DMS79 treated with DMSO at 0.1 percent for 48 hours (cell line): ENCODE results near the gene TRPT1.
A peak's percentile ranks its signal among the peaks of the same experiment; 100 is the strongest.
"Not testable (repeated sequence)": the region's sequence is repeated elsewhere in the genome, so short reads cannot be mapped to it uniquely, and the experiment has no call there.

Experiments
- DNase-seq: peaks from one replicate; lab custom pipeline; 2025; lab: John Stamatoyannopoulos, UW

The TRPT1 gene

DNA sequence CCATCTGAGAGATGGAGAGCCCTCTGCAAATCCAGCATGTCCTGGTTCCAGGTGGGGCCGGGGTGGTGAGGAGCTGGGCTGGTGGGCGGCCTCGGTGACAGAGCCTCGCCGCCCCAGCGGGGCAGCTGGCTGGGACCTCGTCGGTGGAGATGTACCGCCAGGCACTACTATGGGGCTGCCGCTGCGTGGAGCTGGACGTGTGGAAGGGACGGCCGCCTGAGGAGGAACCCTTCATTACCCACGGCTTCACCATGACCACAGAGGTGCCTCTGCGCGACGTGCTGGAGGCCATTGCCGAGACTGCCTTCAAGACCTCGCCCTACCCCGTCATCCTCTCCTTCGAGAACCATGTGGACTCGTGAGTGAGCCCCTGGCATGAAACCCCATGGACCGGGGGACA, 32.4 kb upstream of the TRPT1 start:
- no peak for DNase-seq

DNA sequence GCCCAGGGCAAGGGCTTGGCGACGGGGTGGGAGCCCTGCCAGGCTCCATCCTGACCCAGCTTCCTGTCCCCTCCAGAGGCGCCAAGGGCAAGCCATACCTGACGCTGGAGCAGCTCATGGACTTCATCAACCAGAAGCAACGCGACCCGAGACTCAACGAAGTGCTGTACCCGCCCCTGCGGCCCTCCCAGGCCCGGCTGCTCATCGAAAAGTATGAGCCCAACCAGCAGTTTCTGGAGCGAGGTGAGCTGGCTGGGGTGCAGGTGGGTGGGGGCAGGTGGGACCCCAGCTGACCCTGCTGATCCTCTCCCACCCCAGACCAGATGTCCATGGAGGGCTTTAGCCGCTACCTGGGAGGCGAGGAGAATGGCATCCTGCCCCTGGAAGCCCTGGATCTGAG, 30.3 kb upstream of the TRPT1 start:
- DNase-seq = no peak

- no peak for DNase-seq
Observed at GRCh38 chr11:64255135-64256128, 29.4 kb upstream of the TRPT1 start.

DNA sequence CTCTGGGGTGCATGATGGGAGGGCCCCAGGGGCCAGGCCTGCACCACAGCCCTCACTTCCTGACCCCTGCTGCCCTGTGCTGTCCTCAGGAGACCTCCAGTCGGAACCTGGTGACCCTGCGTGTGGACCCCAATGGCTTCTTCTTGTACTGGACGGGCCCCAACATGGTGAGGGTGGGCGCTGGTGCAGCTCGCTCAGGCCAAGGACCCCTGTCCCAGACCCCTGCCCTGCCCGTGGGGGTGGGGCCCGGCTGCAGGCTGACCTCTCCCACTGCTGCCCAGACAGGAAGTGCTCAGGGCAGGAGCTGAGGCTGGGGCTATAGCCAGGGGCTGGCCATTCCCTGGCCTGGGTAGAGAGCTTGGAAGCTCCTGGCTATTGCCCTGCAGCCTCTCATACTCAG, 28.3 kb upstream of the TRPT1 start:
- no peak for DNase-seq

DNA sequence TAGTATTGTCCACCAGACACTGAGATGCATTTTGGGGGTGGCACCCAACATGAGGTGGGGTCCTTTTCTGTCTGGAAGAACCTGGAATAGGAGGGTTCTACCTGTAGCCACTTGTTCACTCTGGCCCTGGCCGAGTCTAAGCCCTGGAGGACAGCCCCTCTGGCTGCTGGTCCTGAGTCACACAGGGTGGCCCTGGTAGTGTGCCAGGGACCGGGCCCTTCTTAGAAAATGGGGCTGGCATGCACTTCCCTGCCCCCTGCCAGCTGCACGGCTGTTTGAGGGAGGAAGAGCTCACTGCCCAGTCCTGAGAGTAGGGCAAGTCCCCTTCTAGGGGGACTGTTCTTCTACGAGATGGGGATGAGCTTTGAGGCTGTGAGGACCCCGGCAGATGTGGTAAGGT, 27.5 kb upstream of the TRPT1 start:
- no peak for DNase-seq

- DNase-seq = no peak
Observed at GRCh38 chr11:64253043-64253442, 27.1 kb upstream of the TRPT1 start.

DNA sequence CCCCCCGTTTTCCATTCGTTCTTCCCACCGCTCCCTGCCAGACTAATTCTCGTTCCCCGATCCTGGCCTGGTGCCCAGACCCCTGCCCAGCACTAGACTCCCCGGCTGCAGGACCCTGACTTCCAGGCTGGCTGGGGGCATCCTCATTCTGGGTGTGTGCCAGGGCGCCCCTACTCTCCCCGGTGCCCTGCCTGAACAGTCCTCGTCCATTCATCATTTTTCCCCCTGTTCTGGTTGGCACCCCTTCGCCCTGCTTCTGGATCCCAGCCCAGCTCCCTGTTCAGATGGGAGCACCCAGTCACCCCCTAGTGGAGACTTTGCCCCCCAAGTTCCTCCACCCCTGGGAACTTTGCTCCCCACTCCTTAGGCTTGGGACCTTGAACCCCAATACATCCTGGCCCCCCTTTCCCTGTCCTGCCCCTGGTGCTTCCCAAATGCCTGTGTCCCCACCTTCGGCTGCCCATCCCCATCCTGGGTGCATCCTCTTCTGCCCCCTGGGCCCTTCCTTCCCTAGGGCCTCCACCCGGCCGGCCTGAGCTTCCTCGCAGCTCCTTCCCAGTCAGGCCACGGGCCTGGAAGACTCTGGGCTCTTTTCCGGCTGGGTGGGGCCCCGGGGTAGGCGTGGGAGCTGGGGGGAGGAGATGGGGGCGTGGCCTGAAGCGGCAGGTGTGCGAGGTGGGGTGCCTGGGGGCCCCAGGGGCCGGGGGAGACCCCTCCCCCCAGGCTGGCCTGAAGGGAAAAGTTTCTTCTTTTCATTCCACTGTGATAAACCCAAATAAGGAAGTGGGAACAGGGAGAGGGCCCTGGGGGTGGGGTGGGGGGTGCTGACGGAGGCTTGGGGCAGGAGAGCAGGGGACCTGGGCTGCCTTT, 26.3 kb upstream of the TRPT1 start:
- peak; percentile 45 for DNase-seq

GRCh38 chr11:64251753-64252002, 25.7 kb upstream of the TRPT1 start:
- no peak for DNase-seq

GRCh38 chr11:64251016-64251752, 25.2 kb upstream of the TRPT1 start, which contains the start of gene PLCB3:
Gene PLCB3 (plus strand): TSS chr11:64251530. CDS start chr11:64251650, 120 bp downstream.
- DNase-seq = peak; percentile 73

GRCh38 chr11:64250415-64251015, 24.5 kb upstream of the TRPT1 start:
- DNase-seq = peak; percentile 73

GRCh38 chr11:64249563-64250414, 23.8 kb upstream of the TRPT1 start:
- DNase-seq = no peak

DNA sequence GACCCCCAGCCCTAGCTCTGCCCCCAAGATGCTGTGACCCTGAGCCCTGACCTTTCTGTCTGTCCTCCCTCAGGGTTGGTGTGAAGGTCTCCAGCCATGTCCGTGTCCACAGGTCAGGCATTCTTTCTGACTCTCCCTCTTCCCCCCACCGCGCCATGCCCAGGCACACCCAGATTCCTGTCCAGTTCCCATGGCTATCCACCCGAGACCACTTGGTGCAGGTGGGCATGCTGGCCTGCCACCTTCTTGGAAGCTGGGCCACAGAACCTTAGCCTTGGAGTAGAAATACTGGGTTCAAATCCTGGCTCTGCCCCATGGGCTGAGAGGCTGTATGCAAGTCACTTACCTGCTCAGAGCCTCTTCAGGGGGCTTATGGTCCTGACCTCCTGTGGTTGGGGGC, 23.1 kb upstream of the TRPT1 start:
- no peak for DNase-seq

GRCh38 chr11:64248578-64248977, 22.6 kb upstream of the TRPT1 start:
- DNase-seq = no peak

- DNase-seq = peak; percentile 53
Observed at GRCh38 chr11:64247729-64248531, 21.9 kb upstream of the TRPT1 start.

DNA sequence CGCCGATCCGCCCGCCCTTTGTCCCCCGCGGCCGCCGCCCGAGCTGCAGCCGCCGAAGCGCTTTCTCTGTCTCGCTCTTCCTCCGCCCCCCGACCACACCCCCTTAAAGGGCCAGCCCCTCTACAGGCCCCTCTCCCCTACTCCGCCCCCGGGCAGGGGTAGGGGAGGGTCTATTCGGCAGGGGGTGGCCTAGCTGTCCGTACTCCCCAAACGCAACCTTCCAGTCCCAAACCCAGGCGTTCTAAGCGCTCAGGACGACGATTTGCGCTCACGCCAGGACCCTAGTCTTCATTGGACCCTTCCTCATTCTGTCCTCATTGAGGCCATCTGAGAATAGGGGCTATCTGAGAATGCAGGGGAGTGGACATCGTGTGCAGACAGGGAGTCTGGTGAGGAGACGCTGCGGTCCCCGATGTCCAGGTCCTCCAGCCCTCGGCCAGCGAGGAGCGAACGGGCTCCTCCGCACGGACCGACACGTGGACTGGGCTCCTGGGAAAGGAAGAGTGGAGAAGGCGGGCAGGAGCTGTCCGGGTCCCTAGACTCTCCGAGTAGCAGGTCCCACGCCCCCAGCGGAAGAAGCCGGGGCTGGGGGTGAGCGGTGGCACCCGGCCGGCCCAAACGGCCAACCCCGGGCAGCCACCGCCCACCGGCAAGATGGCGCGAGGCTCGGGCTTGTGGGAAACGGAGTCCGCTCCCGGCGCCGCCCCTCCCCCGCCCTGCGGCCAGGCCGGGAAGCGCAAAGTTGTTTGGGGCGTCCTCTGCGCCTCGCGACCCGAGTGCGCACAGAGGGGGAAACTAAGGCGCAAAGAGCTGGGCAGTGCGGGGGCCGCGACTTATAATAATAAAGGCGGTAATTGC, 21.1 kb upstream of the TRPT1 start, which contains the start of gene PPP1R14B:
TSS of gene PPP1R14B (minus strand) at position 73 of the 858 bp plus-strand sequence. CDS start 270 bp downstream, outside the sequence.
- DNase-seq = peak; percentile 60

- not testable (repeated sequence) for DNase-seq
Observed at GRCh38 chr11:64246621-64246870, 20.6 kb upstream of the TRPT1 start.

- peak; percentile 26 for DNase-seq
Observed at GRCh38 chr11:64245797-64246620, 20.0 kb upstream of the TRPT1 start.

GRCh38 chr11:64245401-64245796, 19.4 kb upstream of the TRPT1 start:
- no peak for DNase-seq
